Medulla oblongata (tissue), 1 donor: ENCODE data around the gene TULP1.
"Not testable (repeated sequence)": the region's sequence is repeated elsewhere in the genome, so short reads cannot be mapped to it uniquely, and the experiment has no call there.

ENCODE experiments used
- DNase-seq: peaks from one replicate; pipeline ENCODE4 v3.0.0-alpha.2; 2015; ENCODE audit errors: extremely low spot score

The TULP1 gene

DNA sequence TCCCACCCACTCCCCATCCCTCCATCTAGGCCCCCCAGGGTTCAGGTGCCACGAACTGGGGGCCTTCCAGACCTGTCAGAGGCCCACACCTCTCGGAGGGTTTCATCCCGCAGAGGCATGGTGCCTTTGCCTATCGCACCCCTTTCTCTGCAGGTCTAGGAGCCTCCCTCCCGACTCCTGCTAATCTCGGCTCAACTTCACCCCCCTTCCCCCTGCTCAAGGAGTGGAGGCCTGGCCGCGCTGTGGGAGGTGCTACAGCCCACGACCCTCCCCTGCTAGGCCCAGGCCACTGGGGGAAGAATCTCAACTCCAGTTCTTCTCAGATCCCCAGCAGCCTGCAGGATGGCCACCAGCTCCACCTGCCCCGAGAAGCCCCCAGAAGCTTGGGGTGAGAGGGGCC, at the start of gene TULP1:
Gene TULP1, minus strand, starts transcription at position 157 of the 400 bp plus-strand sequence. Its CDS starts 38 bp downstream, at position 119.
- no peak for DNase-seq

- DNase-seq: no peak
Measured at GRCh38 chr6:35562060-35562459, 49.4 kb upstream of the TULP1 start.

- DNase-seq: no peak
Measured at GRCh38 chr6:35561113-35561512, 48.4 kb upstream of the TULP1 start.

GRCh38 chr6:35558571-35558970, 45.9 kb upstream of the TULP1 start:
- no peak for DNase-seq

DNA sequence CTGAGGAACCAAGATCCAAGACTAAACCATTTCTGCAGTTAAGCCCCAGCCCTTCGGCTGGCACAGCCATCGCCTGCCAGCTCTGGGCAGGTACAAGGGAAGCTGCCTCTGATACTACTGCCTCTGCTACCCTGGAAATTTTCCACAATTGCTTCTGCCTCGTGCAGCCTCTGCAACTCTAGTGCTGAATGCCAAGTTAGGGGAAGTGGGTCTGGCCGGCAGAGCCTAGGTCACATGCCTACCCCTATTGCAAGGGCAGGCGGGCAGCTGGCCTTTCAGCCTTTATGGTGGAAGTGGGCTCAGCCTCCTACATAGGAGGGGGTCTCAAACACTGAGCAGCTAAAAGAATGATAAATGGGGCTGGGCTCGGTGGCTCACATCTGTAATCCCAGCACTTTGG, 44.5 kb upstream of the TULP1 start:
- DNase-seq: peak; percentile 33

- DNase-seq: no peak
Measured at GRCh38 chr6:35554811-35555210, 42.1 kb upstream of the TULP1 start.

DNA sequence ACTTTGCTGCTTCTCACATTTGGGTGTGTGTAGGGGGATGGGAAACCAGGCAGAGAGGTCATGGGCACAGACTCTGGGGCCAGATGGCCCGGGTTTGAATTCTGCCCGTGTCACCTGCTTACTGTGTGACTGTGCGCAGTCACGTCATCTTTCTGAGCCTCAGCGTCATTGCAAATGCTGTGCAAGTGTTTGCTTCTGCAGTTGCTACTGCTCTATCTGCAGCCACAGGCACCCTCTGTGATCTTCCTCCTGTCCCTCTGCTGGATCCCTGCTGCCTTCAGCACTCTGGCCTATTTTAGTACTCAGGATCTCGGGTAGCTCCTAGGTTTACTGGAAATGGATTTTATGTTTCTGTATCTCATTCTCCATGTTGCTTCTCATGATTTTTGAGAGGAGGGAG, 40.6 kb upstream of the TULP1 start:
- no peak for DNase-seq

- DNase-seq: no peak
Measured at GRCh38 chr6:35552285-35552917, 39.7 kb upstream of the TULP1 start.

DNA sequence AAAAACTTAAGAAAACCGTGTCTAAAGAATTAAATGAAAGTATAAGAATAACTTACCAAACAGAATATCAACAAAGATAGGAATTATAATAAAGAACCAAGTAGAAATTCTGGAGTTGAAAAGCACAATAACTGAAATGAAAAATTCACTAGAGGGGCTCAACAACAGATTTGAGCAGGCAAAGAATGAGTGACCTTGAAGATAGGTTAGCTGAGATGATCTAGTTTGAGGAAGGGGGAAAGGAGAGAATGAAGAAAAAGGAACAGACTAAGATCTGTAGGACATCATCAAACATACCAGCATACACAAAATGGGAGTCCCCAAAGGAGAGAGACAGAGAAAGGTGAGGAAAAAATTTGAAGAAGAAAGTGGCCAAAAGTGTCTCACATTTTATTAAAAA, 37.7 kb upstream of the TULP1 start:
- DNase-seq: no peak

DNA sequence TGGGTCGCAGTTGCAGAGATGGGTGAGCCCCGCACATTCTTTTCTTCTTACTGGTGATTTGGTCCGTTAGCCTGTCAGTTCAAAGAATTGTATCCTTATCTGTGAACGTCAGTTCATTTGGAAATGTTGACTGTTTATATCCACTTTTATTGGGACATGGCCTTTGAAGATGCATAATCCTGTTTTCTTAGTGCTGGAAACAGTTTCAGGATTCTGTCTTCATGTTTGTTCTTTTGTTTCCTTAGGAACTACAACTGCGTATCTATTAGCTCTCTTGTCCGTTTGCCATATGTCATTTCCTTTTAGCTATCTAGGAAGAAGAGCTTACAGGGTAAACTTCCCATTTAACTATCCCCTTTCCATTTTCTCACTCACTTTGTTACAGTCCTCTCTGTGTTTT, 35.0 kb upstream of the TULP1 start:
- no peak for DNase-seq

DNA sequence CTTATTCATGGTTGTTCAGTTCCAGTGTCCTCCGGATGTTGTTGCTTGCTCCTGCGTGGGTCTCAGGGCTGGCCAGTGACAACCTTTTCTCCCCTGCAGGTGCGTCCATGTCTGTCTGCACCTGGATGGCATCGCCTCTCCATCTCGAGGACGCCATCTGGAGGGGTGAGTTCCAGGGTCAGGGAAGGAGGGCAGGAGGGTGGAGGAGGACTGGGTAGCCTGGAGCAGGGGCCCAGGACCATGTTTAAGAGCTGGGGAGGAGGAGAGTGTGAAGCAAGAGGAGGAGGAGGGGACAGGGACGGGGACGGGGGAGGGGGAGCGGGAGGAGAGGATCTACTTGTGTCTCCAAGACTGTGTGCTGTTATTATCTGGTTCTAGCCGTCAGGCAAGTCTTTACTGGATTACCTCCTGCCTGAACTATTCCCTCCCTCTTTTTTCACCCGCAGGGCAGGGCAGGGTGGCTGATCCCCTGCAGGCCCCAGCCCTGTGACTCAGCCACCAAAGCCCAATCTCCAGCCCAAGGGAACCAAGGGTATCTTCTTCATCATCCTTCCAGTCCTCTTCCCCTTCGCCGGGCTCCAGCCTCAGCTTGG, 32.2 kb upstream of the TULP1 start:
- DNase-seq: no peak

GRCh38 chr6:35543459-35544193, 30.9 kb upstream of the TULP1 start:
- no peak for DNase-seq

GRCh38 chr6:35541836-35542235, 29.1 kb upstream of the TULP1 start:
- no peak for DNase-seq

GRCh38 chr6:35539223-35539622, 26.5 kb upstream of the TULP1 start:
- DNase-seq: no peak

- not testable (repeated sequence) for DNase-seq
Measured at GRCh38 chr6:35535847-35536246, 23.2 kb upstream of the TULP1 start.

DNA sequence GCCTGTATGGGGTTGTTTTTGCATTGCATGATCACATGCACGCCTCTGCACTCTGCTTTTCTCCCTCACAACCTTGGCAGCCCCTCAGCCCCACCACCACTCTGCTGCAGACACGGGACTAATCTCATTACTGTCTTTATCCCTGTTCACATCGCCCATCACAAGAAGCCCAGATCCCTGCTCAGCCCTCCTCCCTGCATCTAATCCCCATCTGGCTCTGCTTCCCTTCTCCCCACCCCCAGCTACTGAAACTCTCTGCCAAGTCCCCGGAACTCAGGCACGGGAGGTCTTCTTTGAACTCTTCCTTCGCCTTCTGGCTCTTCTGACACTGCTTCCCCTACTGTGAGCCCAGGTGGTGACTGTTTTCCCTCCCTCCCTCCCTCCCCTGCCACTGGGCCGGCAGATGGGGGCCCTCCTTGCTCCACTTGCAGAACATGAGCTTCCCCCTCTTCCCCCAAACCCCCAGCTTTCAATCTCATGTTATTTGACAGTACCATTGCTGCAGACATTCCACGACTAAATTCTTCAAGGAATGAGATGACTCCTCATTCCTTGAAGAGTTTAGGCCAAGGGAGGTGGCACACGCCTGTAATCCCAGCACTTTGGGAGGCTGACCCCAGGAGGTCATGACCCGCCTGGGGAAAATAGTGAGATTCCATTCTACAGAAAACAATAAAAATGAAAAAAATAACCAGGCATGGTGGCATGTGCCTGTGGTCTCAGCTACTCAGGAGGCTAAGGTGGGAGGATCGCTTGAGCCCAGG, 21.9 kb upstream of the TULP1 start:
- no peak for DNase-seq

GRCh38 chr6:35533981-35534380, 21.3 kb upstream of the TULP1 start:
- no peak for DNase-seq

DNA sequence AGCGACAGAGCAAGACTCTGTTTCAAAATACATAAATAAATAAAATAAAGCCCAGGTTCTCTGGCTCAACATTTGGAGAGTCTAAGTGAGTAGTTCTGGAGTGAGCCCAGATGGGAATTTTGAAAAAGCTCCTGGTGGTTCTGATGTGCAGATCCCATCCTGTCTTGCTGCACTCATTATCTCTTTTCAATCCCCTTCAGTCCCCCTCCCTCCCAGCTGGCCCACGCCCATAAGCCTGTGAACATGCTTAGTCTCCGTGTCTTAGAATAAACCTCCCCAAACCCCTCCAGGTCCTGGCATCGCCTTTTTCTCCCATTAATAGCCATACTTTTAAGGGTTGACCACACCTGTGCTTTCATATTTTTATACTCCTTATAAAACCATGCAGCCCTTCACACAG, 19.4 kb upstream of the TULP1 start:
- no peak for DNase-seq

GRCh38 chr6:35524380-35525020, 11.8 kb upstream of the TULP1 start:
- DNase-seq: no peak

- DNase-seq: peak; percentile 54
Measured at GRCh38 chr6:35522660-35523658, 10.3 kb upstream of the TULP1 start.

DNA sequence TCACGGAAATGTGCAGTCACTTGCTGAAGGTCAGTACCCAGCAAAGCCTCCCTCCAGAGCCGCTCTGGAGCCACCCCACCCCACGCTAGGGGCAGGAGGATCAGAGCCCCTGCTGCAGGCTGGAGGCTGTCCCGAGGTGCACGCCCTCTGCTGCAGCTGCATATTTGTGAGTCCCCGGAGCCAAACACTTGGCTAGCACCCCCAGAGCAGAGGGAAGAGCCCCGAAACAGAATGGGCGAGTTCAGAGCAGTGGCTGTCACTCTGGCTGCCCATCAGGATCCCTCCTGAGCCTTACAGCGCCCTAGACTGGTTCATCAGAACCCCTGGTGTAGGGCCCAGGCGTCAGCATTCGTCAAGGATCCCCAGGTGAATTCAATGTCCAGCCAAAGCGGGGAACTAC, 9.5 kb upstream of the TULP1 start:
- DNase-seq: no peak
